Measurements from ENCODE around the gene ZSCAN10.

The ZSCAN10 gene

DNA sequence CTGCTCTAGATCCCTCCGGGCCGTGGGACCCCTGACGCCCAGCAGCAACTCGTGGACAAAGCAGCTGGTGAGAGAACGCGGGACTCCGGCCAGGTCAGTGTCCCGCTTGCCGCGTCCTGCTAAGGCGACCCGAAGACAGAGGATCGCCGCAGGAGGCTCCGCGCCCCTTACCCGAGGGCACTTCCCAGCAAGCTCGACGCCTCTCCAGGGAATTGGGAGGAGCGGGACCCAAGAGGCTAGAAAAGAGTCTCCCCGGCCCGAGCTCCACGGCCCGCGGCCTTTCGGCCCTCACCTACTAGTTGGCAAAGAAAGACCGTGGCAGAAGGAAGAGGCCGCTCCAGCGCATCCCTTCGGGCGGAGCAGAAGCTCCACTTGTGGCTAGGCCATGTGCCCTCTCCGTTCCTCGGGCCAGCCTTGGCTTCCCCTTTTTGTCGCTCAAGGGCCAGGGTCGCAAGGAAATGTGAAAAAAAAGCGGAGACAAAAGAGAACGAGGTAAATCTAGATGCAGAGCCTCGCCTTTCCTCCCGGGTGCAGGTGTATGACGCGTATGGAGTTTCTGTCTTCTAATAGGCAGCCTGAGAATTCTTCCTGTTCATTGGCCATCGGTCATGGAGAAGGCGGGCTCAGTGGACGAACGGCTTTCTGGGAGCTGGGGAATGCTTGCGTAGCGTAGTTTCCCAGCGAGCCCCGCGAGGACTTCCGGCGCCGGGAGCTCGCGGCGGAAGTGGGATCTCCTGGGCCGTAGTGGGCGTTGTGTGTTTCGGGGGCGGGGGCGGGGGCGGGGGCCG, 35.4 kb upstream of the ZSCAN10 start, which contains the start of gene ZNF213:
ZNF213 (plus strand) TSS at position 692 of the 788 bp plus-strand sequence. CDS start 2,252 bp downstream, outside the sequence.
- DNase-seq (ENCODE audit: low read depth in 2 of 2) = peak; percentile 83

DNA sequence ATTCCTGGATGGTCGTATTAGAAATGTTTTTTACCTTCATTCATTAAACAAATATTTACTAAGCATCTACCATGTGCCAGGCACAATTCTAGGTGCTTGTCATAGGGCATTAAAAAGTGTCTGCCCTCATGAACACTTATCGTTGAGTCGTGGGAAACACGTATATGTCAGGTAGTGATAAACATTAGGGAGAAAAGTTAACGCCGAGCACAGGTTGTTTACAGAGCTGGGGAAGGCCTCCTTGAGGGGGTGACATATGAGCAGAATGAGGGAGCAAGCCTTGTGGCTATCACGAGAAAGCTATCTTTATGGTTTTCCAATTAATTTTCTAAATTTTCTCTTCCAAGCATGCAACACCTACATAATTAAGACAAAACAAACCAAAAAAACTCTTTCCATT, 34.8 kb upstream of the ZSCAN10 start:
- DNase-seq (ENCODE audit: low read depth in 2 of 2) = no peak

DNA sequence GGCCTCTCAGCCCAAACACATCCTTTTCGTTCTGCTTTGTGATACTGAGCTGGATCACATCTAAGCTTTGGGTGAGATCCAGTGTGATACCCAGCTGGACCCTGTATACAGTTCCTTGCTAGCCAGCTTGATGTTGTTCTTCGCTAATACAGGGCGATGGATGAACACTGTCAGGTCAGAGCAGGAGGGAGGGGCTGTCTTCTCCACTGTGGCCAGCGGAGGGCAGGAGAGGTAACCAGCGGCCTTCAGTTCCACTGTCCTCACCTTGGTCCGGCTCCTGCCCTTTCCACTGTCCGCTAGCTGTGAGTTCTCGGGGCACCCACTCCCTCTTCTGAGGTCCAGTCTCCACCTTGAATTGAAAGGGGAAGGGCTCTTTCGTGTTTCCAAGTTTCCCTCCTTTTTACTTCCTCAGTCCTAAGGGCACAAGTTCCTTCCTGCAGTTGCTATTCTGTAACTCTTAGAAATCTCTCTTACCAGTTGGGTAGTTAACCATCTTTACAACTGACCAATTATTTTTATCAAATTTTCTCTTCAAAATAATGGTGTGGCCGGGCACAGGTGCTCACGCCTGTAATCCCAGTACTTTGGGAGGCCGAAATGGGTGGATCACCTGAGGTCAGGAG, 32.8 kb upstream of the ZSCAN10 start:
- peak in 1 of 2 donors; percentile 28 for DNase-seq (ENCODE audit: low read depth in 2 of 2)

DNA sequence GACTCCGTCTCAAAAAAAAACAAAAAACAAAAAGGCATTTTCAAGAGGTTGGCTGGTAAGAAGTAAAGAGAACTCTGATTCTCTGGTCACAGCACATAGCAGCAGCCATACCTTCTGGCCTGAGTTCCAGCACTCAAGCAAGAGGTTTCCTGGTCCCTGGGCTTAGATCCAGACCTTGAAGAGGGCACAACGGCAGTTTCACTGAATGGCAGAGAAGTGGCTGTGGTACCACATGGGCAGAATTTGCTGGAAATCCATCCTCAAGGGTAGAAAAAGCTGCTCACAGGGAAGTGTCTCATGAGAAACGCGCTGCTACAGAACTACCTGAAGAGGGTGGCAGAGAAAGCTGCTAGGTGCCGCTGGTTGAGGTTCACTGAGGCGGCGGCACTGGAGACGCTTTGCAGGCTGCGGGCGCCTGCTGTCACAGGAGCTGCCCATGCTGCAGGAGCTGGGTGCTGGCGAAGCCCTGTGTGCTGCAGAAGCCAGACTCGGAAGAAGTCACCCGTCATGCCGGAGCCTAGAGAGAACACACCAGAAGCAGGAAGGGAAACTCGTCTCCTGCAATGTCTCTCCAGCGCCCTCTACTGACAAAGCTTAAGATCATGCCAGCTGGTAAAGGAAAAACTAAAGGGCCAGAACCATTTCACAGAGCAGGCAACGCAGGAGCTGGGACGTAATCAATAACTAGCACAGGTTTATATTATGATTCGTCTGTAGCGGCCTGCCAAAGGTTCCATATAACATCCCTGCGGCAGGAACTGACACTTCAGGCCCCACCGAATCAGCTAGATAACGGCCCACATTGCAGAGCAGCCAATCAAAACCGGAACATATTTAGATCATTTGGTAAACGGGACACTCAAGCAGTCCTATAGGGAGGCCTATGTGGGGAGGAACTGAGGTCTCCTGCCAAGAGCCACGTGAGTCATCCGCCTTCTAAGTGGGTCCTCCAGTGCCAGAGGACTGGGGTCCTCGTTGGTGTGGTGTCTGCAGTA, 30.3 kb upstream of the ZSCAN10 start:
- DNase-seq (ENCODE audit: low read depth in 2 of 2) = peak; percentile 45 to 82

DNA sequence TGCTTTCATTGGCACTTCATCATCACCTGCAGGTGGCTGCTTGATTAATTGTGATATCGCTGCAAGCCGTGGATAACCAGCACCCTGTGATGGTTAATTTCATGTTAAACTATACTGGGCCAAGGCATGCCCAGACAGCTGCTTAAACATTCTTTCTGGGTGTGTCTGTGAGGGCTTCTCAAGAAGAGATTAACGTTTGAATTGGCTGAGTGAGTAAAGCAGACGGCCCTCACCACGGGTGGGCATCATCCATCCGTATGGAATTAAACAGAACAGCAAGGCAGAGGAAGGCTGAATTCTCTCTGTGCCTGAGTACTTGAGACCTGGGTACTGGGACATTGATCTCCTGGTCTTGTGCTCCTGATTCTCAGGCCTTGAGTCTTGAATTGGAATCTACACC, 28.7 kb upstream of the ZSCAN10 start:
- no peak for DNase-seq (ENCODE audit: low read depth in 2 of 2)

DNA sequence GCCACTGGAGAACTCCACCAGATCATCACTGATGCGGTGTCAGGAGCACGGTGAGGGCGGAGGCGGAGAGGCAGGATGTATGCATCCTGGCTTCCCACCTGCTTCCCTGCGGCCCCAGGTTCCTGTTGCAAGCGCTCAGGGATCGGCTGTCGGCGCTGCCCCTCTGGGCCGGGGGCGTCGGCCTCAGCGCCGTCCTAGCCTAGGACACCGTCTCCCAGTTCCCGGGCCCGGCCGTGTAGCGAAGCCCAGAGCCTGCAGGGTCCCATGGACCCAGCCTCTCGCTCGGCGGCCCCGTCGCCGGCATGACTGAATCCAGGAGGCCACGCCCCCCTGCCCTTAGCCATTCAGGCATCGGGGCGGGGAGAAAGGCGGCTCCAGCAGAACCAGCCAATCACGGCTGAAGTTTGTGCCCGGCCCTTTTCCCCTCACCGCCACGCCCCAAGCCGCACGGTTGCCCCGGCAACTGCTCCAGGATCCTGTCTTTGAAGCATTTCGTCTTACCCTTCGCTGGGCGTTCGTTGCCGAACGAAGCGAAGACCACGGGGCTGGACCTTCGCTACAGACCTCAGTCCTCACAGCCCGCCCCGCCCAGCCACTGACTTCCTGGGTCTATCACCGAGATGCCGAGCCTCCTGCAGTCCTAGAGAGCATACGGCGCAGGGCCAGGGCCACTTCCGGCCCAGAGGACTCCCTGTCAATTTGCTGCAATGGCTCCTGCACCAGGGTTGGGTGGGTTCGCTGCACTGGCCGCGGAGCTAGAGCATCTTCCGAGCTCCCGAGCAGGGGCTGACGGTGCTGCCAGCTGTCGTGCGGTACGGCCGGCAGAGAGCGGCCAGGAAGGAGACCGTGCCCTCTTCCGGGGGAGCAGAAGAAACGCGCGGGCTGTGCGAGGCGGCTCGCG, 25.1 kb upstream of the ZSCAN10 start:
- peak; percentile 97 for DNase-seq (ENCODE audit: low read depth in 2 of 2)

DNA sequence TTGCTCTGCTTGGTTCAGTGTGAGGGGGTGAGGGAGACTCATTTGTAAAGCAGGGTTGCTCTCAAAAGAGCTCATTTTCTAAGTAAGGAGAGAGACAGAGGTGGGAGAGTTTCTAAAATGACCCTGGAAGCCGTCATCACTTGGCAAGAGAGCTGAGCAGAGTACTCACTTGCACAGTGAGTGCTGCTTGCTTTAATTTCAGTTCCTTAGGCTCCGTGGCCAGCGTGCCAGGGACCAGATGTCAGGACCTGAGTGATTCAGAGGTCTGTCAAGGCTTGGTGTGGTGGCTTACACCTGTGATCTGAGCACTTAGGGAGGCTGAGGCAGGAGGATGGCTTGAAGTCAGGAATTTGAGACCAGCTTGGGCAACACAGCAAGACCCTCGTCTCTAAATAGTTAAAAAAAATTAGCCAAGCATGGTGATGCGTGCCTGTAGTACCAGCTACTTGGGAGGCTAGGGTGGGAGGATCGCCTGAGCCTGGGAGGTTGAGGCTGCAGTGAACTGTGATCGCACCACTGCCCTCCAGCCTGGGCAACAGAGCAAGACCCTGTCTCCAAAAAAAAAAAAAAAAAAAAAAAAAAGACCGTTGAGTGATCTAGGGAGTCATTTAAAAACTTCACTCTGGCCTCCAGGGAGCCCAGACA, 24.0 kb upstream of the ZSCAN10 start:
- no peak for DNase-seq (ENCODE audit: low read depth in 2 of 2)

DNA sequence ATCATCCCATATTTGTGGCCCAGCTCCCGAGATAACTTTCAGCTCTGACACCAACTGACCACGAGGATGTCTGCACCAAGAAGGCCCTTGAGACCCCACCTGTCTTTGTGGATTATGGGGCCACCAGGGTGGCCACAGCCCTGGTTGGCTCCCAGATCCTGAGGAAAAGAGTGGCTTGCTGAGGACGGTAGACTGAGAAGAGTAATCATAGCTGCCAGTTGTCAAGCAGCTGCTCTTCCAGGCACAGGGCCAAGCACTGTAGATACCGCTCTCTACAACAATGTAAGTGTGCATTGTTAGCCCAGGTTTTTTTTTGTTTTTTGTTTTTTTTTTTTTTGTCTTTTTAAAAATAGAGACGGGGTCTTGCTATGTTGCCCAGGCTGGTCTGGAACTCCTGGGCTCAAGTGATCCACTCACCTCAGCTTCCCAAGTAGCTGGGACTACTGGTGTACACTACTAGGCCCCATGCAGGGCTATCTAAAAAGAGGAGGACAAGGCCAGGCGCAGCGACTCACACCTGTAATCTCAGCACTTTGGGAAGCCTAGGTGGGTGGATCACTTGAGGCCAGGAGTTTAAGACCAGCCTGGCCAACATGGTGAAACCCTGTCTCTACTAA, 22.9 kb upstream of the ZSCAN10 start:
- DNase-seq (ENCODE audit: low read depth in 2 of 2) = no peak

DNA sequence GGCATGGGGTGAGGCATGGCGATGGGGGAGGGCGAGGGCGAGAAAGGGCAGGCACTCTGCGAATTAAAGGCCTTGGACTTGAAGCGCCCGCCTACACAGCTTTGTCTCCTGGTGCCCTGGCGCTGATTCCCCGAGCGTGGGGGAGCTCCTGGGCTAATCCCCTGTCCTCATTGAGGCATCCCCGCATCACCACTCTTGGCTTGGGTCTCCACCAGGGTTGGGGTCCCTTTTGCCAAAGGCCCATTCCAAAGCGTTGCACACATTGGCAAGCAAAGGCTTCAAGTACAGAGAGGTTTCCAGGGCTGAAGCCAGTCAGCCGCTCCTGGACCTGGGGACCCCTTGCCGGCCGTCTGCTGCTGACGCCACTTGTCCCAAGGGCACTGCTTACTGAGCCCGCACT, 21.3 kb upstream of the ZSCAN10 start:
- DNase-seq (ENCODE audit: low read depth in 2 of 2) = no peak

DNA sequence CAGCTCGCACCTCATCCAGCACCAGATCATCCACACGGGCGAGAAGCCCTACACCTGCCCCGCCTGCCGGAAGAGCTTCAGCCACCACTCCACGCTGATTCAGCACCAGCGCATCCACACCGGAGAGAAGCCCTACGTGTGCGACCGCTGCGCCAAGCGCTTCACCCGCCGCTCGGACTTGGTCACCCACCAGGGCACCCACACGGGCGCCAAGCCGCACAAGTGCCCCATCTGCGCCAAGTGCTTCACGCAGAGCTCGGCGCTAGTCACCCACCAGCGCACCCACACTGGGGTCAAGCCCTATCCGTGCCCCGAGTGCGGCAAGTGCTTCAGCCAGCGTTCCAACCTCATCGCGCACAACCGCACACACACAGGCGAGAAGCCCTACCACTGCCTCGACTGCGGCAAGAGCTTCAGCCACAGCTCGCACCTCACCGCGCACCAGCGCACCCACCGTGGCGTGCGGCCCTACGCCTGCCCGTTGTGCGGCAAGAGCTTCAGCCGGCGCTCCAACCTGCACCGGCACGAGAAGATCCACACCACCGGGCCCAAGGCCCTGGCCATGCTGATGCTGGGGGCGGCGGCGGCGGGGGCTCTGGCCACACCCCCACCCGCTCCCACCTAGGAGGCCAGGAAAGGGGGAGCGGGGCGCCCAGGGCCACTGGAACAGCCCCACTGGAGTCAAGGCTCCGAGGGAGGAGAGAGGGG, 20.8 kb upstream of the ZSCAN10 start:
- no peak for DNase-seq (ENCODE audit: low read depth in 2 of 2)

DNA sequence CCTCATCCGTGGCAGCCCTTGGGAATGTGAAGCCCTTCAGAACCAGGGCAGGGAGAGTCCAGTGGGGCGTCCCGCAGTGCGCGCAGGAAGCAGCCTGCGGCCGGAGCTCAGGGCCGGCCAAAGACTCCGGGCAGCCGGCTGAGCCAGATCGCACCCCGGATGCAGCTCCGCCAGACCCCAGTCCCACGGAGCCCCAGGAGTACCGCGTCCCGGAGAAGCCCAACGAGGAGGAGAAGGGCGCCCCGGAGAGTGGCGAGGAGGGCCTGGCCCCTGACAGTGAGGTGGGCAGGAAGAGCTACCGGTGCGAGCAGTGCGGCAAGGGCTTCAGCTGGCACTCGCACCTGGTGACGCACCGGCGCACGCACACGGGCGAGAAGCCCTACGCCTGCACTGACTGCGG, 20.2 kb upstream of the ZSCAN10 start:
- DNase-seq (ENCODE audit: low read depth in 2 of 2) = no peak

DNA sequence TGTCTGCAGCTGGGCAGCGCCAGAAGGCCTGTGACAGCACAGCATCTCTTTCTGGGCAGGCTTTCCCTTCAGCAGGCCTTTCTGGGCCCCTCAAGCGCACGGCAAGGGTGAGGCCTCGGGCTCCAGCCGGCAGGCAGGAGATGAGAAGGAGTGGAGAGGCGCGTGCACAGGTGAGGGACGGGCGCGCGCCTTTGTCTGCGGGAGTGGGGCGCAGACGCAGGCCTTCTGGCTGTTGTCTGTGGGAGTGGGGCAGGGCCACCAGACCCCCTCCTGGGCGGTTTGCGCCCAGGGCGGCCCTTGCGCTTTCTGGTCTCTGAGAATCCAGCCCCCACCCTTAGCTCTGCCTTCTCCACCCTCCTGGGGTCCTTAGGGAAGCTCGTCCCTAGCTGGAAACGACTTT, 19.8 kb upstream of the ZSCAN10 start:
- no peak for DNase-seq (ENCODE audit: low read depth in 2 of 2)

DNA sequence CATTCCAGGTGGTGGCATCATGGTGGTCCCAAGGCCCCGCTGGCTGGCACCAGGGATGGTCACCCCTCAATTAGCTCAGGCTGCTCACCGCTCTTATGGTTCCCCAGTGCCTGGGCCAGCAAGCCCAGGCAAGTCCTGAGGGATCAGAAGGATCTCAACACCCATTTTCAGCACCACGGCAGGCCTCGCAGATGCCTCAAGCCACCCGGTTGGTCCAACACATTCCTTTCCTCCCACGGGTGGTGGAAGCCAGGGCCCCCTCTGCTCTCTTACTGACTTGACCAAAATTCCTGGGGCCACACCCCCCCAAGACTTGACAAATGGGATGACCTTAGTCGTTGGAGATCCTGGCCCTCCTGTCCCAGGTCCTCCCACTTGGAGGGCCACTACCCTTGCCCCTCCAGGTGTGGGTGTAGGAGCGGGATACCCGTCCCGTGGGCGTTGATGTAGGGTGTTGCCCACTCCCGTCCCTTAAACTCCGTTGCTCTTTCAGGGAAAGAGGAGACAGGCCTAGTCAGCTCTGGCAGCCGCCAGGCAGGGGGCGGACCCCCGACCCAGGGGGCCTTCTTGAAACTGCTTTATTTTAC, 19.2 kb upstream of the ZSCAN10 start:
- no peak for DNase-seq (ENCODE audit: low read depth in 2 of 2)

DNA sequence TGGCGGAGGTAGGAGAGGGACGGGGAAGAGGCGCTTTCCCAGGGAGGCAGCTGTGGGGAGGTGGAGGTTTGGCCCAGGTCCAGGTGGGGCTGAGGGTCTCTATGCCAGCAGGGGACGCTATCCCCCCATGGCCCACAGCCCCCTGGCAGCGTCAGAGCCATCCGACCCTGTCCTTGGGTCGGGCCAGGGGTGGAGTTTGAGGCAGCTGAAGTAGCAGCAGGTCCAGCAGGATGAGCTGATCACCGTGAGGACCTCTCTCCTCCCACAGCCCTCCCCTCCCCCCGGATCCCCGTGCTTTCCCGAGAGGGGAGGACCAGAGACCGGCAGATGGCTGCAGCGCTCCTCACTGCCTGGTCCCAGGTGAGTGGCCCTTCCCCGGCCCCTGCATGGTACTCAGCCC, 16.5 kb upstream of the ZSCAN10 start:
- DNase-seq (ENCODE audit: low read depth in 2 of 2) = no peak

DNA sequence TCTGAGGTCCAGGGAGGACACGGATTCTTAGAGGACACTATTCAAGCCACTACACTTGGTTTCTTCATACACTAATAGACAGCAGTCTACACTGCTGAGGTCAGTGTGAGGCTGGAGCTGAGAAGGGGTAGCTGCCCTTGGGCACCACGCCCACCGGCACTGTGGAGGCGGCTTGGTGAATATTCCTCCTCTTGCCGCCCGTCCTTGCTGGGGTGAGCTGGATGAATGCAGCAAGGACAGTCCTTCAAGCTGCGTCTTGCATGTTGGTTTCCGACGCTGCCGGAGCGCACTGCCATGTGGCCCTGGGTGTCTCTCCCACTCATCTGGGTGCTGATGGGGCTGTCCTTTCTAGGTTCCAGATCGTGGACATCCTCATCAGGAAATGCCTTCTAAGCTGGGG, 15.9 kb upstream of the ZSCAN10 start:
- DNase-seq (ENCODE audit: low read depth in 2 of 2) = no peak

DNA sequence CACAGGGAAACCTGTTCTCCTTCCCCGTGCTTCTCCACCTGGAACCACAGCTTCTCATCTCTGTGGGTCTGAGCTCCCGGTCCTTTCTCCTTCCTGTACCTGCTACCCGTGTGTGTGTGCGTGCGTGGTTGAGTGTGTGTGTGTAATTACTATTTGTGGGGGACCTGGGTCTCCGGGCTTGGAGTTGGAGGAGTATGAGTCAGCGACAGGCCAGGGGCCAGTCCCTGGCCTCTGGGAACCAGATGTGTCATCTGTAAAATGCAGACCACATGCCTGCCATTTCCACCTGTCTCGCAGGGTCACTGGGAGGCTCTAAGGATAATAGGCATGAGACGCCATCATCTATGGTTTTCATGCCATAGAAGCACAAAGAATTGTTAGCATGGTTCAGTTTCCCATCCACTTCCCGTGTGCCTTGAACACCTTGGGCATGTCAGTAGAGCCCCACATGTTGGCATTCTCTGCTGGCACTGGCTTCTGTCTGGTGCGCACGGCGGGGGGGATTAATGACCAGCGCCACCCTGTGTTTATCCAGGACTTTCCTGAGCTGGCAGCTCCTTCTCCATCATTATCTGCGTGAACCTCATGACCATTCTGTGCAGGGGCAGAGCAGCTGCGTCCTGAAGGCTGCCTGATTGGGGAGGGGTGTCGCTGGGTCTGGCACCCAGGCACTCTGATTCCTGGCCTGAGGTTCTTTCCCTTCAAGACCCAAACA, 14.8 kb upstream of the ZSCAN10 start:
- no peak for DNase-seq (ENCODE audit: low read depth in 2 of 2)

DNA sequence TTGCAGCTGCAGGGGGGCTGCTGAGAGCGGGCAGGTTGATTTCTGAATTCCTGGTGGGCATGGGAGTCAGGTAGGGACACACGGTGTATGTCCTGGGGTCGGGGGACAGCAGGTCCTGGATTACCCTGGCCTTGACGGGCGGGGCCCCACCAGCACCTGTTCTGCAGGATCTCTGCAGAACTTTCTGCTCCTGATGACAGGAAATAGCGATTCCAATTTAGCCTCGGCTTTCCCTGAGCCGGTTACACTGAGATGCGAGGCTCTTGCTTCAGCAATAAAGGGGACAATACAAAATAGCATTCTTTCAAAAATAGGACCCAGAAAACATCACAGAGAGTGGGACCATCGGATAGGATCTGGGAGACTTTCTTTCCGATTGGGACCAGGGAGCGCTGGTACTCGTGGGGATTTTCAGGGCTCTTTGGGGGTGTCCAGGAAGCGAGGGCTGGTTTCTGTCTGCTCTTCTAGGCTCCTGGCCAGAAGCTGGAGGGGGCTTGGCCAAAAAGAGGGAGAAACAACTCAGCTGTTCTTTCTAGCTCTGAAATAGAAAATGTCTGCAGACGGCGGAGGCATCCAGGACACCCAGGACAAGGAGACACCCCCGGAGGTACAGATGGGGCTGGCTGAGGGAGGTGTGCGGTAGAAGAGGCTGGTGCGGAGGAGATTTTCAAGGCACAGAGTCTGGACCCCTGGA, 13.9 kb upstream of the ZSCAN10 start:
- DNase-seq (ENCODE audit: low read depth in 2 of 2) = no peak

Measured in activated CD4-positive, alpha-beta T cell treated with anti-CD3 and anti-CD28 coated beads for 24 hours (primary cell).